HepG2 (cell line): ENCODE results near the gene TMEM61. TPM values are rescaled to one million over a fixed set of nuclear protein-coding genes. Genes with fewer than 3 reads are reported as not detected.

Experiments
- GTF2F1 ChIP-seq: fragments of 150-350 bp; IDR thresholded peaks from 2 replicates; pipeline ENCODE4 v1.6.1; 2014; ENCODE audit warnings: low read length
- HMGA1 ChIP-seq: sonication (generic); formaldehyde crosslinking; conservative IDR thresholded peaks from 2 replicates; pipeline ENCODE4 v1.4.0; 2020; ENCODE audit warnings: missing genetic modification reagents
- HNF4A ChIP-seq: sonication (generic); formaldehyde crosslinking; IDR thresholded peaks from 2 replicates; pipeline ENCODE4 v1.4.0; 2020; ENCODE audit warnings: missing genetic modification reagents
- HOXA5 ChIP-seq: sonication (generic); formaldehyde crosslinking; IDR thresholded peaks from 2 replicates; pipeline ENCODE4 v1.4.0; 2020; ENCODE audit warnings: missing genetic modification reagents
- SAP130 ChIP-seq: IDR thresholded peaks from 2 replicates; pipeline ENCODE4 v1.6.1; 2016; ENCODE audit warnings: low read depth
- SKIL ChIP-seq: sonication (generic); formaldehyde crosslinking; IDR thresholded peaks from 2 replicates; pipeline ENCODE4 v1.8.0; 2022; ENCODE audit warnings: missing genetic modification reagents, mild to moderate bottlenecking, moderate library complexity, borderline replicate concordance
- SYNCRIP ChIP-seq: fragments of 200-400 bp; formaldehyde crosslinking; IDR thresholded peaks from 2 replicates; pipeline ENCODE4 v1.6.1; 2018; ENCODE audit warnings: mild to moderate bottlenecking, low read depth, low read length; ENCODE audit not compliant: insufficient read depth
- ZFP37 ChIP-seq: sonication (generic); formaldehyde crosslinking; IDR thresholded peaks from 2 replicates; pipeline ENCODE4 v1.4.0; 2020; ENCODE audit warnings: missing genetic modification reagents, borderline replicate concordance
- ZFP62 ChIP-seq: sonication (generic); formaldehyde crosslinking; IDR thresholded peaks from 2 replicates; pipeline ENCODE4 v1.4.0; 2020; ENCODE audit warnings: missing genetic modification reagents
- ZNF17 ChIP-seq: sonication (generic); formaldehyde crosslinking; IDR thresholded peaks from 2 replicates; pipeline ENCODE4 v1.5.0; 2020; ENCODE audit warnings: mild to moderate bottlenecking, missing genetic modification reagents
- ZNF33A ChIP-seq: sonication (generic); formaldehyde crosslinking; IDR thresholded peaks from 2 replicates; pipeline ENCODE4 v1.5.1; 2020; ENCODE audit warnings: missing genetic modification reagents, mild to moderate bottlenecking, moderate library complexity, borderline replicate concordance
- ZNF484 ChIP-seq: sonication (generic); formaldehyde crosslinking; IDR thresholded peaks from 2 replicates; pipeline ENCODE4 v1.5.1; 2020; ENCODE audit warnings: mild to moderate bottlenecking, low read depth, missing genetic modification reagents, borderline replicate concordance
- ZNF510 ChIP-seq: sonication (generic); formaldehyde crosslinking; IDR thresholded peaks from 2 replicates; pipeline ENCODE4 v1.4.0; 2020; ENCODE audit warnings: low read depth, mild to moderate bottlenecking, missing genetic modification reagents
- ZNF512B ChIP-seq: sonication (generic); formaldehyde crosslinking; IDR thresholded peaks from 2 replicates; pipeline ENCODE4 v1.5.1; 2020; ENCODE audit warnings: missing genetic modification reagents, mild to moderate bottlenecking, borderline replicate concordance
- ZNF713 ChIP-seq: sonication (generic); formaldehyde crosslinking; IDR thresholded peaks from 2 replicates; pipeline ENCODE4 v1.4.0; 2020; ENCODE audit warnings: mild to moderate bottlenecking, missing genetic modification reagents
- polyA plus RNA-seq, 8 experiments: library from polyadenylated mRNA; depleted of rRNA in 3 of 8; stranded (reverse) in 7 of 8; unstranded in 1 of 8; fragments of >200 nt; fragmentation: Illumina TruSeq in 4 of 8; extraction: Trizol in 4 of 8; gene quantifications; 2 replicates each; pipeline versions ENCODE4 v1.2.1 to v1.2.3, GENCODE V29; 2011 to 2016; ENCODE audit warnings: low read depth in 4 of 8, missing spikeins in 1 of 8, mixed read lengths in 1 of 8; ENCODE audit not compliant: insufficient read depth in 1 of 8
- total RNA-seq, 5 experiments: library from RNA; depleted of rRNA; stranded (reverse); fragments of >200 nt; fragmentation: Illumina TruSeq; extraction: Trizol; gene quantifications; 2 replicates each; pipeline ENCODE4 v1.2.3, GENCODE V29; 2016; ENCODE audit warnings: low read depth in 1 of 5
- TF ChIP-seq, protein P1 (sequence below): sonication (generic); formaldehyde crosslinking; IDR thresholded peaks from 2 replicates; pipeline ENCODE4 v1.4.0; 2020; ENCODE audit warnings: mild to moderate bottlenecking, missing genetic modification reagents

The TMEM61 gene
- total and polyA plus RNA-seq, 2 of the 13 experiments (the other 11 are each of a cell fraction or from before 2014, with no cell fraction given): not detected

- TF ChIP-seq ZFP62 (CRISPR knock-in tag): no peak
- TF ChIP-seq, protein P1, sequence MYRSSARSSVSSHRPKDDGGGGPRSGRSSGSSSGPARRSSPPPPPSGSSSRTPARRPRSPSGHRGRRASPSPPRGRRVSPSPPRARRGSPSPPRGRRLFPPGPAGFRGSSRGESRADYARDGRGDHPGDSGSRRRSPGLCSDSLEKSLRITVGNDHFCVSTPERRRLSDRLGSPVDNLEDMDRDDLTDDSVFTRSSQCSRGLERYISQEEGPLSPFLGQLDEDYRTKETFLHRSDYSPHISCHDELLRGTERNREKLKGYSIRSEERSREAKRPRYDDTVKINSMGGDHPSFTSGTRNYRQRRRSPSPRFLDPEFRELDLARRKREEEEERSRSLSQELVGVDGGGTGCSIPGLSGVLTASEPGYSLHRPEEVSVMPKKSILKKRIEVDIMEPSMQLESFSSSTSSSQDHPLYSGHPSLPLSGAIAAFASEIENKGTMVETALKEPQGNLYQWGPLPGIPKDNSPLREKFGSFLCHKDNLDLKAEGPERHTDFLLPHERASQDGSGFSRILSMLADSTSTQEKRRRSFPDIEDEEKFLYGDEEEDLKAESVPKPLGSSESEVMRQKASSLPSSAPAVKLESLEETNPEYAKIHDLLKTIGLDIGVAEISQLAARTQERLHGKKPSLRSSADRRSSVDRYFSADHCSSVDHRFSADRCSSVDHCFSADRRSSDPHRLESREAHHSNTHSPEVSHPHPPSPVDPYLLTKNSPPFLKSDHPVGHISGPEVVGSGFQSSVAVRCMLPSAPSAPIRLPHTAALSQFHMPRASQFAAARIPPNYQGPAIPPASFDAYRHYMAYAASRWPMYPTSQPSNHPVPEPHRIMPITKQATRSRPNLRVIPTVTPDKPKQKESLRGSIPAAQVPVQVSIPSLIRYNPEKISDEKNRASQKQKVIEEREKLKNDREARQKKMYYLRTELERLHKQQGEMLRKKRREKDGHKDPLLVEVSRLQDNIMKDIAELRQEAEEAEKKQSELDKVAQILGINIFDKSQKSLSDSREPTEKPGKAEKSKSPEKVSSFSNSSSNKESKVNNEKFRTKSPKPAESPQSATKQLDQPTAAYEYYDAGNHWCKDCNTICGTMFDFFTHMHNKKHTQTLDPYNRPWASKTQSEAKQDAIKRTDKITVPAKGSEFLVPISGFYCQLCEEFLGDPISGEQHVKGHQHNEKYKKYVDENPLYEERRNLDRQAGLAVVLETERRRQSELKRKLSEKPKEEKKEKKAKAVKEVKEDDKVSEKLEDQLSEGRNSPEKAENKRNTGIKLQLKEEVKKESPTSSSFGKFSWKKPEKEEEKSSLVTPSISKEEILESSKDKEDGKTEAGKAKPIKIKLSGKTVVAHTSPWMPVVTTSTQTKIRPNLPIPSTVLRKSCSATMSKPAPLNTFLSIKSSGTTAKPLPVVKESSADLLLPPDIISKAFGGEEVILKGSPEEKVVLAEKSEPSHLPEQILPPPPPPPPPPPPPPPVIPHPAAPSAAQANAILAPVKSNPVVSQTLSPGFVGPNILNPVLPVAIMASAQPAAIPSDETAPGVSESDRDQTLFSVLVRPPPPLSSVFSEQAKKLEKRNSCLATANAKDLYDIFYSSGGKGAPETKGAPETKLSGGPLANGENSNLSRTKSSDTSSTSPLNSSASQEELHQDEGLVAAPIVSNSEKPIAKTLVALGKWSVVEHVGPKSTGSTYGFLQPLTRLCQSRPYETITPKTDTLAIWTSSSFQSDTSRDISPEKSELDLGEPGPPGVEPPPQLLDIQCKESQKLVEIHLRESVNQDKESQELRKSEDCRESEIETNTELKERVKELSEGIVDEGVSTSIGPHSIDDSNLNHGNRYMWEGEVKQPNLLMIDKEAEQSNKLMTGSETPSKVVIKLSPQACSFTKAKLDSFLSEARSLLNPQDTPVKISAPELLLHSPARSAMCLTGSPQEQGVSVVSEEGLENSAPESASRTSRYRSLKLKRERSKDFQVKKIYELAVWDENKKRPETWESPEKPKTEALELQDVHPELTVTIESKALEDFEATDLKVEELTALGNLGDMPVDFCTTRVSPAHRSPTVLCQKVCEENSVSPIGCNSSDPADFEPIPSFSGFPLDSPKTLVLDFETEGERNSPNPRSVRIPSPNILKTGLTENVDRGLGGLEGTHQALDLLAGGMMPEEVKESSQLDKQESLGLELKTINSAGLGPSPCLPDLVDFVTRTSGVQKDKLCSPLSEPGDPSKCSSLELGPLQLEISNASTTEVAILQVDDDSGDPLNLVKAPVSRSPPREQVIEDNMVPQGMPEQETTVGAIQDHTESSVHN (CRISPR knock-in tag): no peak
- peak; percentile 98; the same call in 1 of the 2 replicates for TF ChIP-seq ZNF512B (CRISPR knock-in tag)
- TF ChIP-seq ZNF484 (CRISPR knock-in tag): no peak
- peak; percentile 87; the same call in 1 of the 2 replicates for TF ChIP-seq HOXA5 (CRISPR knock-in tag)
- no peak for TF ChIP-seq GTF2F1
- TF ChIP-seq SAP130 (CRISPR knock-in tag): peak; percentile 59; the same call in 1 of the 2 replicates
- TF ChIP-seq ZNF510 (CRISPR knock-in tag): 0 out of 2 replicates have a peak, but pooled peaks have one; percentile 89
- TF ChIP-seq HMGA1: no peak
- no peak for TF ChIP-seq SYNCRIP
- TF ChIP-seq ZFP37 (CRISPR knock-in tag): no peak
- TF ChIP-seq SKIL (CRISPR knock-in tag): no peak; the same call in 1 of the 2 replicates
- TF ChIP-seq ZNF33A: no peak
- peak; percentile 69; the same call in 1 of the 2 replicates for TF ChIP-seq ZNF713 (CRISPR knock-in tag)
- TF ChIP-seq HNF4A (CRISPR knock-in tag): no peak
- TF ChIP-seq ZNF17 (CRISPR knock-in tag): no peak
These were observed 59.1 kb downstream of the TMEM61 start, which contains the start of gene PCSK9 (continued) for GRCh38 chr1:55039342-55040082.
